Astrocyte (in vitro differentiated cells and primary cell): Measurements from ENCODE around the gene FBXO27. TPM values are rescaled to one million over a fixed set of nuclear protein-coding genes. Genes with fewer than 3 reads are reported as not detected.

ENCODE experiments used
- DNase-seq: peaks from one replicate; pipeline ENCODE4 v3.0.0-alpha.2; 2010; ENCODE audit warnings: low read depth
- FAIRE-seq: peaks from 2 replicates; lab custom pipeline; 2011; peaks lifted over from hg19 to GRCh38; lab: Jason Lieb, UNC
- H2AFZ ChIP-seq: 2 replicates; pipeline ENCODE4 v1.6.0; 2012; ENCODE audit warnings: low read depth, low read length, inconsistent platforms
- H3K27ac ChIP-seq: 2 replicates; pipeline ENCODE4 v1.5.1; 2011; ENCODE audit warnings: low read depth, low read length, inconsistent platforms
- H3K27me3 ChIP-seq: 2 replicates; pipeline ENCODE4 v1.6.0; 2011; ENCODE audit warnings: low read length, inconsistent platforms; ENCODE audit not compliant: insufficient read depth
- H3K36me3 ChIP-seq: 2 replicates; pipeline ENCODE4 v1.5.1; 2011; ENCODE audit warnings: low read length, inconsistent platforms; ENCODE audit not compliant: insufficient read depth
- H3K4me1 ChIP-seq: 2 replicates; pipeline ENCODE4 v1.5.1; 2011; ENCODE audit warnings: low read length, inconsistent platforms; ENCODE audit not compliant: insufficient read depth
- H3K4me2 ChIP-seq: 2 replicates; pipeline ENCODE4 v1.6.0; 2012; ENCODE audit warnings: low read length, inconsistent platforms
- H3K4me3 ChIP-seq: 2 replicates; pipeline ENCODE4 v1.5.1; 2011; ENCODE audit warnings: low read depth, mild to moderate bottlenecking, low read length, inconsistent platforms; ENCODE audit not compliant: insufficient read depth
- H3K79me2 ChIP-seq: 2 replicates; pipeline ENCODE4 v1.6.0; 2012; ENCODE audit warnings: mild to moderate bottlenecking, low read length, inconsistent platforms; ENCODE audit not compliant: insufficient read depth
- H3K9ac ChIP-seq: 2 replicates; pipeline ENCODE4 v1.6.0; 2012; ENCODE audit warnings: mild to moderate bottlenecking, low read length, inconsistent platforms
- H3K9me3 ChIP-seq: 2 replicates; pipeline ENCODE4 v1.5.1; 2012; ENCODE audit warnings: low read depth, mild to moderate bottlenecking, low read length, inconsistent platforms; ENCODE audit not compliant: insufficient read depth
- H4K20me1 ChIP-seq: 2 replicates; pipeline ENCODE4 v1.6.0; 2012; ENCODE audit warnings: low read length, inconsistent platforms; ENCODE audit not compliant: insufficient read depth
- H3K27ac Mint-ChIP-seq: one replicate; pipeline ENCODE4 v1.8.0; 2021; ENCODE audit warnings: mild to moderate bottlenecking, mixed read lengths; ENCODE audit not compliant: unreplicated experiment
- H3K27me3 Mint-ChIP-seq: one replicate; pipeline ENCODE4 v1.8.0; 2021; ENCODE audit warnings: low read depth, mixed read lengths; ENCODE audit not compliant: unreplicated experiment
- H3K36me3 Mint-ChIP-seq: one replicate; pipeline ENCODE4 v1.8.0; 2021; ENCODE audit warnings: low read depth, mixed read lengths; ENCODE audit not compliant: unreplicated experiment
- H3K4me1 Mint-ChIP-seq: one replicate; pipeline ENCODE4 v1.8.0; 2021; ENCODE audit warnings: low read depth, mixed read lengths; ENCODE audit not compliant: unreplicated experiment
- H3K4me3 Mint-ChIP-seq: one replicate; pipeline ENCODE4 v1.8.0; 2021; ENCODE audit warnings: mild to moderate bottlenecking, moderate library complexity, mixed read lengths; ENCODE audit not compliant: unreplicated experiment
- H3K9me3 Mint-ChIP-seq: one replicate; pipeline ENCODE4 v1.8.0; 2021; ENCODE audit warnings: mild to moderate bottlenecking, mixed read lengths; ENCODE audit not compliant: unreplicated experiment
- CTCF ChIP-seq: IDR thresholded peaks from 2 replicates; pipeline ENCODE4 v1.5.1; 2011; ENCODE audit warnings: low read depth, mild to moderate bottlenecking, inconsistent platforms, low read length, moderate library complexity; ENCODE audit not compliant: insufficient read depth
- EZH2 ChIP-seq: IDR thresholded peaks from 2 replicates; pipeline ENCODE4 v1.6.1; 2012; ENCODE audit warnings: mild to moderate bottlenecking, low read length, inconsistent platforms; ENCODE audit not compliant: insufficient read depth
- total RNA-seq: library from RNA; stranded (reverse); gene quantifications from 2 replicates; pipeline ENCODE4 v1.2.1, GENCODE V29; 2021

Gene FBXO27
- total RNA-seq, 1 donor from 2014 or later = 7.1 TPM

- peaks cover 14% of the 10 kb centered on the region for H3K79me2 ChIP-seq
- peaks cover 1% of the 10 kb centered on the region for H3K36me3 Mint-ChIP-seq
- TF ChIP-seq CTCF (no peak), EZH2 (no peak)
- peak within 1 kb of the TSS; percentile 95 for H3K4me2 ChIP-seq
- H3K4me3 Mint-ChIP-seq = peak within 1 kb of the TSS; percentile 93
- no peaks in the 10 kb centered on the region for H3K27me3 Mint-ChIP-seq
- H3K4me1 ChIP-seq = peaks cover 14% of the 10 kb centered on the region
- H3K27ac ChIP-seq = peak within 1 kb of the TSS; percentile 77
- peaks cover 6% of the 10 kb centered on the region for H4K20me1 ChIP-seq
- H3K27ac Mint-ChIP-seq = peak within 1 kb of the TSS; percentile 94
- no peaks in the 10 kb centered on the region for H3K27me3 ChIP-seq
- peak; percentile 60 for DNase-seq
- no peaks in the 10 kb centered on the region for H3K36me3 ChIP-seq
- peaks cover under 1% of the 10 kb centered on the region for H3K9me3 ChIP-seq
- H3K4me1 Mint-ChIP-seq = peaks cover 15% of the 10 kb centered on the region
- H3K9ac ChIP-seq = peak within 1 kb of the TSS; percentile 88
- peak within 1 kb of the TSS; percentile 94 for H2AFZ ChIP-seq
- no peak for FAIRE-seq
- H3K9me3 Mint-ChIP-seq = peaks cover 1% of the 10 kb centered on the region
- peak within 1 kb of the TSS; percentile 69 for H3K4me3 ChIP-seq
These were observed 57.0 kb downstream of the FBXO27 start, which contains the start of gene FBXO17 for GRCh38 chr19:38975214-38975860. Gene FBXO17 (minus strand): TSS chr19:38975742. CDS start chr19:38950319, 25,423 bp downstream.

- Histone ChIP-seq H3K79me2 (peaks cover 16% of the 10 kb centered on the region), H2AFZ (peak overlapping the region; percentile 94), H3K4me1 (peaks cover 14% of the 10 kb centered on the region), H3K9ac (peak overlapping the region; percentile 88), H4K20me1 (peaks cover 6% of the 10 kb centered on the region), H3K27me3 (no peaks in the 10 kb centered on the region), H3K4me3 (peak overlapping the region; percentile 69), H3K9me3 (no peaks in the 10 kb centered on the region), H3K4me2 (peak overlapping the region; percentile 95), H3K27ac (peak overlapping the region; percentile 77), H3K36me3 (peaks cover 2% of the 10 kb centered on the region)
- peak overlapping the region; percentile 78 for H3K27ac Mint-ChIP-seq
- peaks cover 15% of the 10 kb centered on the region for H3K4me1 Mint-ChIP-seq
- FAIRE-seq (no peak), DNase-seq (no peak)
- H3K36me3 Mint-ChIP-seq = peaks cover 1% of the 10 kb centered on the region
- TF ChIP-seq CTCF = no peak
- no peak for TF ChIP-seq EZH2
- H3K4me3 Mint-ChIP-seq = peak overlapping the region; percentile 92
- H3K9me3 Mint-ChIP-seq = peaks cover 1% of the 10 kb centered on the region
- no peaks in the 10 kb centered on the region for H3K27me3 Mint-ChIP-seq
These were observed 57.6 kb downstream of the FBXO27 start for GRCh38 chr19:38974624-38975213.

Other genes starting within 250 kb of the FBXO27 start
- gene LGALS7B, start 243.3 kb downstream of the FBXO27 start, total RNA-seq = not detected in 2 replicates
- 0.32 TPM in 1 of 2 replicates, not detected in the other for gene LGALS4, start 219.6 kb downstream of the FBXO27 start, total RNA-seq
- gene ECH1, start 200.8 kb downstream of the FBXO27 start, total RNA-seq = 51.4 and 53.3 TPM in 2 replicates
- 285 and 314 TPM in 2 replicates for gene HNRNPL, start 182.6 kb downstream of the FBXO27 start, total RNA-seq
- gene RINL, start 154.3 kb downstream of the FBXO27 start, total RNA-seq = 0.91 and 1.3 TPM in 2 replicates
- gene SIRT2, start 132.9 kb downstream of the FBXO27 start, total RNA-seq = 35.3 and 35.7 TPM in 2 replicates
- gene NFKBIB, start 132.6 kb downstream of the FBXO27 start, total RNA-seq = 19.3 and 21.7 TPM in 2 replicates
- gene CCER2, start 120.4 kb downstream of the FBXO27 start, total RNA-seq = 0.36 and 0.89 TPM in 2 replicates
- 21.1 and 24.8 TPM in 2 replicates for gene SARS2, start 101.8 kb downstream of the FBXO27 start, total RNA-seq
- gene MRPS12, start 101.6 kb downstream of the FBXO27 start, total RNA-seq = 57.5 and 59.5 TPM in 2 replicates
- 14.7 and 15.9 TPM in 2 replicates for gene FBXO17, start 56.8 kb downstream of the FBXO27 start, total RNA-seq
- gene ACP7, start 51.8 kb upstream of the FBXO27 start, total RNA-seq = not detected in 2 replicates
- gene PAK4, start 93.2 kb upstream of the FBXO27 start, total RNA-seq = 48.0 and 51.1 TPM in 2 replicates
- gene NCCRP1, start 164.4 kb upstream of the FBXO27 start, total RNA-seq = not detected in 2 replicates
- gene SYCN, start 171.7 kb upstream of the FBXO27 start, total RNA-seq = not detected in 2 replicates
- gene IFNL3, start 212.5 kb upstream of the FBXO27 start, total RNA-seq = not detected in 2 replicates
- not detected in 2 replicates for gene IFNL4, start 216.3 kb upstream of the FBXO27 start, total RNA-seq
- gene IFNL2, start 235.8 kb upstream of the FBXO27 start, total RNA-seq = not detected in 2 replicates